HG03196 (cell line): ENCODE data around the gene TRAM1L1.

Experiments
- ATAC-seq: cut with Tn5 transposase; IDR thresholded peaks from one replicate; pipeline ENCODE4 v1.9.1; 2021; ENCODE audit not compliant: unreplicated experiment

Gene TRAM1L1

DNA sequence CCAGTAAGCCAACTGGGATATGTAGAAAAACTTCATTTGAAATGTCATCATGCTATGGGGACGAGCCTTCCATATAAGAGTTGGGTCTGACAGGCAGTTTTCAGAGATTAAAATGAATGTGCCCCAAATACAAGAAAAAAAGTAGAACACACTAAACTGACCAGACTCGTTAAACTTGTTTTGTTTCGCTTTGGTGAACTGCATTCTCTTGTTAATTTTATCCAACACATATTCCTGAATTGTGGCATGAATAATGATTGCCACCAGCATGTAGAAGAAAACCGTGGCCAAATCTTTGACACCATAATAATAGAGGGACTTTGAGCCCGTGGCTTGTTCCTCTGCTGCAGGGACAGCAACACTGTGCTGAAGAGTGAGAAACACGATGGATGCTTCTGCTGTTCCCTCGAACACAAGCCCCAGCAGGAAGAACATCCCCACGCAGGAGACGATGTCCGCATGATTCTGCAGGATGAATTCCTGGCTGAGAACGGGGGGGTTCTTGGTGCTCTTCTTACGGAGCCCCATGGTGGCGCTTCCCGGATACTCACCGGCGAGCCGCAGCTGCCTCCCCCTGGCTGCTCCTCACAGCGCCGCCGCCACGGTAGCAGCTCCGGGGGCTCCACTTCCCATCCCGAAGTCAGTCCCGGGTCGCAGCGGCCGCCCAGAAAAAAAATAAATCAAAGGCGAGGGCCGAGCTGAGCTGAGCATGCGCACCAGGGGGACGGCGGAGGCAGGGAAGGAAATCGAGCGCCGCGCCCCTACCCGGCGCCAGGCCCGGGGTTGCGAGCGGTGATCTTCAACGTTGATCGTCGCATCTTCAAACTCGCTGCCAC, at the start of gene TRAM1L1:
TSS of gene TRAM1L1 (minus strand) at position 711 of the 836 bp plus-strand sequence. CDS start at position 528, 183 bp downstream.
- ATAC-seq = no peak

DNA sequence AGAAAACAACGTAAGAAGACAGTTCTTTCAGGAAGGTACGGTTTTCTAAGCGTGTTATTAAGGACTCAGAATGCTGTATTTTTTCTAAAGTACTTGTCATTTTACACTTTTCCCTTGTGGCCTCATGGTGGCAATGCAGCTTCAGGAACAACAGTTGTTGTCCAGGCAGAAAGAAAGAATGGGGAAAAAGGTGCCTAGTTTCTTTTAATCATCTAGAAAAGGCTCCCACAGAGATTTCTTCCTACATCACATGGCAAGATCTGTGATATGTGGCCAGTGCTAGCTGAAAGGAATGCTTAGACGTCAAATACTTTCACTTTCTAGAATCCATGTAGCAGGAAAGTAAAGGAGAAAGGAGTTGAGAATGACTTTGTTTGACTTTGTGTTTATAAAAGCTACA, 49.0 kb upstream of the TRAM1L1 start:
- no peak for ATAC-seq

DNA sequence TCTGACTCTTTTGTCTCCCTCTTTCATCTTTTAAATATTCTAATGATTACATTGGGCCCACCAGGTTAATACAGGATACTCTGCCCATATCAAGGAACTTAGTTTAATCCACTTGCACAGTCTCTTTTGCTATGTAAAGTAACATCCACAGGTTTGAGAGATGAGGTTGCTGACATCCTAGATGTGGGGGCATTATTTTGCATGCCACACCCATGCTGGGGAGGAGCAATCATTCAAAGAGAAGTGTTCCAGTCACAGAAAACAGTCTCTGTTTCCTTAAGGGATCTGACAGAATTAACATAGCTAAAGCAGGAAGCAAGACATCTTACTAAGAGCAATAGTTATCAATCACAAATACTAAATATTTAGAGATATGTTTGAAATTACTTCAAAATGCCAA, 11.5 kb upstream of the TRAM1L1 start:
- no peak for ATAC-seq

DNA sequence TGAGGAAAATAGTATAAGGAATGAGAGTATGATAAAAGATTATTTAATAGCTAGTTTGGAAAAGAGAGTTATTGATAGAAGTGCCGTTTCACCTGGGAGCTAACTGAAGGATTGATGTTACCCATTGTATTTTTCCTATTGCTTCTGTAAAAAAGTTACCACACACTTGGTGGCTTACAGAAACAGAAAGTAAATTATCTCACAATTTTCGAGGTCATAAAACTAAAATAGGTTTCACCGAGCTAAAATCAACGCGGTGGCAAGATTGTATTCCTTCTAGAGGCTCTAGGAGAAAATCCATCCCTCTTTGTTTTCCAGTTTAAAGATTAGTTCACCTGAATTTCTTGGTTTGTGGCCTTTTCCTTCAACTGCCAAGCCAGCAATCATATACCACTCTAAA, 11.1 kb upstream of the TRAM1L1 start:
- ATAC-seq = no peak

DNA sequence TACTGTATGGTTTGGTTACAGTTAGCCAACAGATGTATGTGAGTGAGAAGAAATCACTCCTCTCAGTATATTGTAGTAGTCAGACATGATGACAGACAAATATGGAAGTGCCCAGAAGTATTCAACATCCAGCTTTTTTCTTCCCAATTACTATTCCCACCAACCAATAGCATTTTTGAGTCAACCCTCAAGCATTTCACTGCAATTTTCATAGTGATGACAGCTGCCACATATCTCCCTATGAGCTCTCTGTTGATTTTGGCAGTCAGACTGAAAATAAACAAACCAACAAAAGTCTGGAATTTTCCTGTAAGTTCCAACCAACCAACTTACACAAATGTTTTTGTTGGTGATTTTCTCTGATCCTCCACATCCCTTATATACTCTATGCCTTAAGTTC, 8.2 kb upstream of the TRAM1L1 start:
- no peak for ATAC-seq

DNA sequence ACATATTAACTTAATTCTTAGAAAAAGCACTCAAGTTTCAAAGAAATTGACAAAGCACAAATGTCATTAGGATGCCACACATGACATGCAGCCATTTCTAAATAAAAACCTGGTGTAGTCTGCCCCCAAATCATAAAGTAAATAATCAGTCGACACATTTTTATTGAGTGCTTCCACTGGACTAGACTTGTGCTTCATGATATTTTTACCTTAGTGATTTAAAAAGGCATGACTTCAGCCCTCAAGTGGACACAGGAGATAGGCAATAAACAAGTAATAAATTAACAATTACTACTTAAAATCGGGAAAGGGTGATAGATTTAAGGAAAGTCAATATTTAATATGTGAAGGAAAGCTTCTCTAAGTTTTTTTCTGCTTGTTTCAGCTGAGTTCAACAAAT, 7.6 kb downstream of the TRAM1L1 start:
- no peak for ATAC-seq

DNA sequence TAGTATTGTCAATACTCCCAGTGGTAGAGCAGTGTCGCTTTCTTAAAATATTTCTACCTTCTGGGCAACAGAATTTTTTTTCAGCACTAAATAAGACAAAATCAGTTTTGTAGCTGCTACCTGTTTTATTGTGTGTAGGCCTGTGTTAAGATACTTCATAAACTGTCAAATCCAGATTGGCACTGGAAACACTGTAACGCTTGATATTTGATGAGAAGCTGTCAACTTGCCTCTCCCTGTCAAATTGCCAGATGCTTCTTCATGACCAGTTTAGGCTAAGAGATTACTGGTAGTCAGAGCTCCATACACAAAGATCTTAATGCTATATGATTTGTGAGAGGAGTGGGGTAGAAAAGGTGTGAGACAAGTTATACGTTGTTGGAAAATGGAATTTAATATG, 17.3 kb downstream of the TRAM1L1 start:
- no peak for ATAC-seq

DNA sequence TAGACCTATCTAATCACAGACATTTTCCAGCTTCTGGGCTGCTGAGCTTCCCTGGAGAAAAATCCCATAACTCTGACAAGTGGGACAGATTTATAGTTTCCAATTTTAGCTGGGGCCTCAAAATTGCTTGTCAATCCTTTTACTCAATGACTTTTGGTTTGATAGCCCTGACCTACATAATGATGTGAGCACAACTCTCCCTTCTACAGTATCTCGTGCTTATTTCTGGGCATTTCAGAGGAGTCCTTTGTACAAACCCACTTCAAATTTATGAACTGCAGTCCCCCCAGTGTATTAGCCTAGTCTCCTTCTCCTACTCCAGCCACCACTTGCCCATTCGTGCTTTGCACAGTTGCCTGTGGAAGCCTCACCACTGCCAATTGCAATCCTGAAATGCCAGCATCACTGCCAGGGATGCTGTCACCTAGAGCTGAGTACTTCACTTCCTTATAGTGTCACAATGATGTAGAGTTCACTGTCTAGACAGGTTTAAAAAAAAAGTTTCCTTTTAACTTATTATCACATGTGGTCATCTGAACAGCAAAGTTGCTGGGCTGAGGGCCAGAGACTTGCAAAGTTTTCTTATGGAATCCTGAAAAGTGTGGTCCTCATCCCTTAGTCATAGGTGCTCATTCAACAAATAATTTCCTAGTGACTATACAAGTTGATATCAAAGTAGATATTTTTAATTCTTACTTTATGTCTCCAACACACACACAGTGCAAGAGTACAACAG, 21.2 kb downstream of the TRAM1L1 start:
- no peak for ATAC-seq

DNA sequence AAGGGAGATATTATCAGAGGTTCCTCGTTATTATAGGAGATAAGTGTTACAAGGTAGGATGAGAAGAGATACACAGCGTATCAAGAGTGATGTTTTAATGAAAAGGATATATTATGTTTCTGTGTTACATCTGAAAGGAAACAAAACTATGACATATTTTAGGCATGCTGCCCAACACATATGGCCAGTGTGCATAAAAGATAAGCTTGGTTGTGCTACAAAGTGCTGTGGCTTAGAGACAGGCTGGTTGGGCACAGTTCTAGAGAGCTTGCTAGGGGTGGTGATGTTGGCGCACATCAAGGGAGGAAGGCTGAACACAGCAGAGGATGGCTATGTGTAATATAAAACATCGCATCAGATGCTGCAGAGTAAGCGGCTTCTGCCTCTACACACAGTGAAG, 42.4 kb downstream of the TRAM1L1 start:
- no peak for ATAC-seq
